Adrenal gland (tissue), 12 donors: Measurements from ENCODE around the gene UQCR10. TPM values are rescaled to one million over a fixed set of nuclear protein-coding genes. Genes with fewer than 3 reads are reported as not detected.

Source experiments
- DNase-seq, 7 donors: peaks; one replicate each; pipeline ENCODE4 v3.0.0-alpha.2; 2019 to 2020
- H3K27ac ChIP-seq, 5 donors: fragments of 200-600 bp; sonication (generic) in 4 of 5; 1 replicate in 3 of 5; 2 replicates in 2 of 5; pipeline versions ENCODE4 v1.5.1 to v1.8.0; 2016 to 2020; ENCODE audit warnings: mild to moderate bottlenecking in 1 of 5
- H3K27me3 ChIP-seq: fragments of 200-600 bp; 2 replicates; pipeline ENCODE4 v1.8.0; 2021
- H3K36me3 ChIP-seq, 2 donors: fragments of 200-600 bp; replicated peaks in 1 of 2; 1 replicate in 1 of 2; 2 replicates in 1 of 2; pipeline versions ENCODE4 v1.5.1 to v1.8.0; 2018 to 2022
- H3K4me1 ChIP-seq, 2 donors: fragments of 200-600 bp; replicated peaks in 1 of 2; 1 replicate in 1 of 2; 2 replicates in 1 of 2; pipeline versions ENCODE4 v1.5.1 to v1.8.0; 2018 to 2021
- H3K4me3 ChIP-seq, 4 donors: fragments of 200-600 bp; sonication (generic) in 3 of 4; one replicate each; pipeline ENCODE4 v1.5.1; 2016 to 2018
- H3K9me3 ChIP-seq, 3 donors: fragments of 200-600 bp; sonication (generic) in 1 of 3; replicated peaks in 1 of 3; 1 replicate in 2 of 3; 2 replicates in 1 of 3; pipeline versions ENCODE4 v1.5.1 to v1.8.0; 2016 to 2021
- POLR2A ChIP-seq, 2 donors: fragments of 450-650 bp; IDR thresholded peaks; one replicate each; pipeline ENCODE4 v1.6.1; 2017; ENCODE audit warnings: antibody characterized with exemption in 2 of 2, mild to moderate bottlenecking in 2 of 2, moderate library complexity in 1 of 2
- WGBS, 4 donors: extraction: QIAGEN DNeasy Blood & Tissue Kit in 2 of 4; methylation state at CpG; one replicate each; pipeline versions ENCODE4 v1.1.5 to v1.1.7; 2013 to 2017; 5-methylcytosine and 5-hydroxymethylcytosine counted together
- intact Hi-C, 2 donors: fragments of 100-400 bp; cut with DNase I; formaldehyde crosslinking; loops; one replicate each; pipeline versions ENCODE4 v1.14.1 to v1.15.0; 2022 to 2023
- polyA plus RNA-seq, 3 donors: library from polyadenylated mRNA; stranded (reverse); fragments of 200-250 nt in 2 of 3; fragments of 350-450 nt in 1 of 3; fragmentation: Illumina TruSeq in 1 of 3; extraction: RNeasy Lipid Tissue Mini Kit (QIAGEN cat#74804) in 1 of 3; gene quantifications; one replicate each; pipeline ENCODE4 v1.2.3, GENCODE V29; 2013 to 2014
- total RNA-seq, 9 donors: library from RNA; depleted of rRNA in 4 of 9; stranded (reverse); fragments of >200 nt in 4 of 9; fragments of 120-200 nt in 1 of 9; fragmentation: NEBNext Ultra II Directional in 1 of 9; extraction: Animal tissue kit (Norgen Biotek cat#: 25700) in 1 of 9; gene quantifications; one replicate each; pipeline versions ENCODE4 v1.1.0 to v1.2.4, GENCODE V29; 2013 to 2023
- TF ChIP-seq, protein P1 (sequence below), 6 experiments: fragments of 450-650 bp in 4 of 6; fragments of 200-600 bp in 2 of 6; sonication (generic) in 1 of 6; IDR thresholded peaks; 1 replicate in 5 of 6; 2 replicates in 1 of 6; pipeline versions ENCODE4 v1.5.1 to v1.8.0; 2016 to 2021; ENCODE audit warnings: antibody characterized with exemption in 6 of 6, mild to moderate bottlenecking in 2 of 6, moderate library complexity in 1 of 6
- donor health status: healthy with polysubstance abuse.
- donor health status: Bipolar disorder and iron deficiency.
- donor health status: DM: yes; HTN: yes; CAD: no.
- donor health status: DM: no; HTN: no; CAD: no.
- donor health status: DM: no; HTN: no; CAD: no.
- donor health status: DM: yes; HTN: yes; CAD: no.

The UQCR10 gene
- total and polyA plus RNA-seq, 12 donors = 51.3 to 489 (median 187) TPM

DNA sequence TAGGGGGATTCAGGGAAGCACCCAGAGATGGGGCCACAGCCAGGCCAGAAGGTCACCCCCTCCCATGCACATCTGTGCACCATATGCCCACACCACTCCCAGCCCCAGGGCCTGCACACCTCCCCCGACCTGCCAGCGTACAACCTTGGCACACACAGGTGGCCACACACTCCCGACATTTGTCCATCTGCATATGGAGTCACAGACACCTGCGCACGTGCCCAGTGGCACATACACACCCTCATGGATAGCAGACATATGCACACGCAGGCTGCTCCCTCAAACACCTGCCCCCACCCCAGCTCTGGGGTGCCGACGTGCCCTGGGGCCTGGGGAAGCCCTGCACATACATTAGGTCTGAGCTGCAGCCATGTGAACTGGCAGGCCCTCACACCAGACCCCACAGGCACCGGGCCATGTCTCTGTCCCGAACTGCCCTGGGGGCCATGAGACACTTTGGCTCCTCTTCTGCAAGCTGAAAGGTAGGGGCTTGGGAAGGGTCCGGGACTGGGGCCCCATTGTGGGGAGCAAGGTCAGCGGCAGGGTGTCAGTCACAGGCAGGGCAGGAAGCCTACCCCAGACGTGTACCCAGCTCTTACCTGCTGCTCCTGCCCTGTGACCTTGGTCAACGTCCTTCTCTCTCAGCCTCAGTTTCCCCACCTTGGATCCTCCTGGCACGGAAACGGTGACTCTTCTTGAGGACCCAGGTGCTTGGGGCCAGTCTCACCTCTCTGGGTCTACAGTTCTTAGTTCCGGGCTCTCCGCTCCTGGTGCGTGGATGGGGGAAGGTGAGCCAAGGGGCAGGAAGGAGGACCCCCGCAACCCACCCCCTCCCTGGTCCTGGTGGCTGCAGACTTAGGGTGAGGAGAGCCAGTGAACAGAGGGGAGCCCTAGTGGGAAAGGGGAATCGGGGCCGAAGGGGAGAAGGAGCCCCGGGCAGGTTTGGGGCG lies 47.9 kb upstream of the UQCR10 start:
- 27 to 63% (median 44%) methylated on average over 9 to 24 of the region's 24 CpGs for WGBS, 4 donors

DNA sequence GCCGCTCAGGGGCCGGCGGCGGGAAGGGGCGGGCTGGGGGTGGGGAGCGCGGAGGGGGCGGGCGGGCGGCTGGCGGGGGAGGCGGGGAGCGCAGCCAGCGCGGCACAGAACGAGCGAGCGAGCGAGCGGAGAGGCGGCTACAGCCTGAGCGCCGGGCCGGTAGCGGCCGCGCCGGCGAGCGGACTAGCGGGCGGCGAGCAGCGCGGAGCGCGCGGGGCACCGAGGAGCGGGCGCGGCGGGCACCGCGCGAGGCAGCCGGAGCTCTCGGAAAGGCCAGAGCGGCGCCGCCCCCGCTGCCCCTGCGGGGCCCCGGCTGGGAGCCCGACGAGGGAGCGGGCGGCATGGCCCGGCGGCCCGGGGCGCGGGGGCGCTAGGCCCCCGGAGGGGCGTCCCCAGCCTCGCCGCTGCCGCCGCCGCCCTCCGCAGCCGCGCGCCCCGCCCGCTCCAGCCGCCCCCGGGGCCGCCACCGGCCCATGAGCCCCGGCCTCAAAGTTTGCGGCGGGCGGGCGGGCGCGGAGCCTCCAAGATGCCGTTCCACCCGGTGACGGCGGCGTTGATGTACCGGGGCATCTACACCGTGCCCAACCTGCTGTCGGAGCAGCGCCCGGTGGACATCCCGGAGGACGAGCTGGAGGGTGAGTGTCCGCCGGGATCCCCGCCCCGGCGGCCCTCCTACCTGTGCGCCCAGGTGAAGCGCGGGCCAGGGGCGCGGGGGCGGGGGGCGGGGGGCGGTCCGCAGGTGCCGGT lies 47.1 kb upstream of the UQCR10 start, which contains the start of gene CABP7:
CABP7 (plus strand) TSS at position 105 of the 747 bp plus-strand sequence; CDS start at position 527, 422 bp downstream.
- TF ChIP-seq, protein P1, sequence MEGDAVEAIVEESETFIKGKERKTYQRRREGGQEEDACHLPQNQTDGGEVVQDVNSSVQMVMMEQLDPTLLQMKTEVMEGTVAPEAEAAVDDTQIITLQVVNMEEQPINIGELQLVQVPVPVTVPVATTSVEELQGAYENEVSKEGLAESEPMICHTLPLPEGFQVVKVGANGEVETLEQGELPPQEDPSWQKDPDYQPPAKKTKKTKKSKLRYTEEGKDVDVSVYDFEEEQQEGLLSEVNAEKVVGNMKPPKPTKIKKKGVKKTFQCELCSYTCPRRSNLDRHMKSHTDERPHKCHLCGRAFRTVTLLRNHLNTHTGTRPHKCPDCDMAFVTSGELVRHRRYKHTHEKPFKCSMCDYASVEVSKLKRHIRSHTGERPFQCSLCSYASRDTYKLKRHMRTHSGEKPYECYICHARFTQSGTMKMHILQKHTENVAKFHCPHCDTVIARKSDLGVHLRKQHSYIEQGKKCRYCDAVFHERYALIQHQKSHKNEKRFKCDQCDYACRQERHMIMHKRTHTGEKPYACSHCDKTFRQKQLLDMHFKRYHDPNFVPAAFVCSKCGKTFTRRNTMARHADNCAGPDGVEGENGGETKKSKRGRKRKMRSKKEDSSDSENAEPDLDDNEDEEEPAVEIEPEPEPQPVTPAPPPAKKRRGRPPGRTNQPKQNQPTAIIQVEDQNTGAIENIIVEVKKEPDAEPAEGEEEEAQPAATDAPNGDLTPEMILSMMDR (IDR thresholded peaks at IDR 0.05) = no peak
- no peak for TF ChIP-seq POLR2A (IDR thresholded peaks at IDR 0.05)
- WGBS, 4 donors = 0 to 1% (median 0%) methylated on average over 1 to 113 of the region's 115 CpGs
- no peak for DNase-seq
- Histone ChIP-seq H3K9me3 (no peaks in the 10 kb centered on the region), H3K4me3 (peak within 1 kb of the TSS in 2 of 4 donors; percentile 1 to 51), H3K27ac (peak within 1 kb of the TSS in 1 of 5 donors; percentile 40), H3K27me3 (peaks cover 22% of the 10 kb centered on the region), H3K36me3 (no peaks in the 10 kb centered on the region), H3K4me1 (peaks cover 7 to 10% of the 10 kb centered on the region in 2 donors)
- intact Hi-C loops = no loop called here

More for the DNA sequence above, 47.9 kb upstream of the UQCR10 start:
- Histone ChIP-seq H3K27me3 (peaks cover 22% of the 10 kb centered on the region), H3K27ac (no peak overlapping the region), H3K4me3 (peak overlapping the region in 1 of 4 donors; percentile 51), H3K36me3 (no peaks in the 10 kb centered on the region), H3K4me1 (peaks cover 7 to 10% of the 10 kb centered on the region in 2 donors), H3K9me3 (no peaks in the 10 kb centered on the region)
- DNase-seq = no peak
- no peak for TF ChIP-seq POLR2A (IDR thresholded peaks at IDR 0.05)
- TF ChIP-seq, protein P1 (IDR thresholded peaks at IDR 0.05) = no peak
- intact Hi-C loops = no loop called here

DNA sequence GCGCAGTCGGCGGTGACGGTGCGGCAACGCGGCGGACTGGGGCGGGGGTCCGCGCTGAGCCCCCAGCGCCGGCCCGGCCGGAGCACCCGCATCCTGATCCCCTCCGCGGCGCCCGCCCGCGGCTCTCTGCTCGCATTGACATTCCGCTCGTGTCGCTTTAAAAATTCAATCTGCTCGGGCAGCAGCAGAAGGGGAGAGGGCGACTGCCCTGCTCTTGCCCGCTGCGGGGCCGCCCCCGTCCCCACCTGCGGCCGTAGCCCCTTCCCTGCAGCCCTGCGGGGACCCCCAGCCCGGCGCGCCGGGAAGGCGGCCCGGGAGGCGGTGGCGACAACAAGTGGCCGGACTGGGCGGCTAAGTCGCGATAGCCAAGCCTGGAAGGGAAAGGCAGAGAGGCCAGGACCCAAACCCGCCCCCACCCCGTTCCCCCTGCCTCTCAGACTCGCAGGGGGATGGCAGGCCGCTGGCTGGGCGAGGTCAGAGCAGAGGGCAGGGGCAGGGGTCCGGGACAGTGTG lies 46.3 kb upstream of the UQCR10 start:
- Histone ChIP-seq H3K4me3 (peak overlapping the region in 2 of 4 donors; percentile 1 to 51), H3K4me1 (peaks cover 7 to 10% of the 10 kb centered on the region in 2 donors), H3K36me3 (no peaks in the 10 kb centered on the region), H3K9me3 (no peaks in the 10 kb centered on the region), H3K27ac (peak overlapping the region in 1 of 5 donors; percentile 40), H3K27me3 (peaks cover 22% of the 10 kb centered on the region)
- no peak for DNase-seq
- TF ChIP-seq, protein P1 (IDR thresholded peaks at IDR 0.05) = no peak
- no peak for TF ChIP-seq POLR2A (IDR thresholded peaks at IDR 0.05)
- intact Hi-C loops = no loop called here
- WGBS, 4 donors = 0 to 10% (median 4%) methylated on average over 1 to 53 of the region's 53 CpGs

DNA sequence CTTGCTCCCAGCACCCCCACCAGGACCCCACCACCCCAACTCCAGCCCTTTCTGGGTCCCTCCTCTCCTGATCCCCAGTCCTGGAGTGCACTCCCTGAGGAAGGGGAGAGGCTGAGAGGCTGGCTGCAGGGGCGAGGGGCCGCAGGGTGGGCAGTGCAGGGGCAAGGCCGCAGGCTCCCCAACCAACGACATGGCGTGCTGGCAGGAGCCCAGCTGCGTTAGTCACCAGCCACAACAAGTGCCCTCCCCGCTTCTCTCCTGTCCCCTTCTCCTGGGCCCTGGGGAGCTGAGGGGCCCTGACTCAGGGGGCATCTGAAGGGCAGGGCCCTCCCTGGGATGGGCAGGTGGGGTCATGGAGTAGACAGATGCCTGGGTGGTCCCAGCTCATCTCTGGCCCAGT lies 45.0 kb upstream of the UQCR10 start:
- DNase-seq = peak in 6 of 7 donors; percentile 62 to 77 (median 68)
- intact Hi-C loops = no loop called here
- peak overlapping the region in 1 of 5 donors; percentile 52 for H3K27ac ChIP-seq
- no peaks in the 10 kb centered on the region for H3K36me3 ChIP-seq
- H3K9me3 ChIP-seq = no peaks in the 10 kb centered on the region
- no peak for TF ChIP-seq POLR2A (IDR thresholded peaks at IDR 0.05)
- TF ChIP-seq, protein P1 (IDR thresholded peaks at IDR 0.05) = no peak
- no peak overlapping the region for H3K4me3 ChIP-seq
- peaks cover 22% of the 10 kb centered on the region for H3K27me3 ChIP-seq
- peaks cover 7 to 10% of the 10 kb centered on the region in 2 donors for H3K4me1 ChIP-seq
- WGBS, 4 donors = 28 to 47% methylated on average over 7 of the region's 7 CpGs; no CpG with 5 or more reads in 2 of the 4 donors
